Activated CD8-positive, alpha-beta memory T cell treated with anti-CD3 and anti-CD28 coated beads, Interleukin-2, amount 50 U/mL, for 24 hours (primary cell): ENCODE results near the gene DHRS7B.
"Not testable (repeated sequence)": the region's sequence is repeated elsewhere in the genome, so short reads cannot be mapped to it uniquely, and the experiment has no call there.

Source experiments
- DNase-seq: peaks from one replicate; pipeline ENCODE4 v3.0.0-alpha.2; 2020; ENCODE audit errors: extremely low read depth

Gene DHRS7B

GRCh38 chr17:21209511-21210175 lies 82.9 kb downstream of the DHRS7B start:
- DNase-seq, result no peak

DNA sequence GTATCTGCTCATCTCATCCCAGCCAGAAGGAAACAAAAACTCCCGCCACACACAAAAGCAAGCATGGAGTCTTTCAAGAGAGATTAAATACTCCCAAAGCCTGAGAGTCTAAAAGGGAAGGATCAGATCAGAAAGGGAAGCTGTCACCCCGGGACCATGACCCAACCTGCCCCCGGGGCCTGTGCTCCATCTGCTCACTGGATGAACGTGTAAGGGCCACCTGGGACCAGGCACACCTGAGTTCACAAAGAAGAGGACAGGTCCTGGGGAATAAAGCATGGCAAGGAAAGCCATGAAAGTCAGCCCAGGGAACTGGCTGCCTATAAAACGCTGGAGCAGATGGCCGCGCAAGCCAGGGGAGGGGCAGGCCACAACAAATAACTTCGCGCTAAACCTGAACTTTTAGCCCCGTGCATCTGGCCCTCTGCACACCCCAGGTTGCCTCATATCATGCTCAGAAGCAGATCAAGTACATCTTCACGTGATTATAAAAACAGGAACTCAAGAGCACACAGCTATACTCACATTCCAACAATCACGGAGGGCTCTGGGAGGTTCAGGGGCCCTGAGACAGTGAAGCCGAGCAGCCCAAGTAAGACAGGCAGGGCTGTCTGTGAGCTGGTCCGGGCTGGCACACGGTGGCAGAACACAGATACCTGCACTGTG lies 83.8 kb downstream of the DHRS7B start:
- no peak for DNase-seq

DNA sequence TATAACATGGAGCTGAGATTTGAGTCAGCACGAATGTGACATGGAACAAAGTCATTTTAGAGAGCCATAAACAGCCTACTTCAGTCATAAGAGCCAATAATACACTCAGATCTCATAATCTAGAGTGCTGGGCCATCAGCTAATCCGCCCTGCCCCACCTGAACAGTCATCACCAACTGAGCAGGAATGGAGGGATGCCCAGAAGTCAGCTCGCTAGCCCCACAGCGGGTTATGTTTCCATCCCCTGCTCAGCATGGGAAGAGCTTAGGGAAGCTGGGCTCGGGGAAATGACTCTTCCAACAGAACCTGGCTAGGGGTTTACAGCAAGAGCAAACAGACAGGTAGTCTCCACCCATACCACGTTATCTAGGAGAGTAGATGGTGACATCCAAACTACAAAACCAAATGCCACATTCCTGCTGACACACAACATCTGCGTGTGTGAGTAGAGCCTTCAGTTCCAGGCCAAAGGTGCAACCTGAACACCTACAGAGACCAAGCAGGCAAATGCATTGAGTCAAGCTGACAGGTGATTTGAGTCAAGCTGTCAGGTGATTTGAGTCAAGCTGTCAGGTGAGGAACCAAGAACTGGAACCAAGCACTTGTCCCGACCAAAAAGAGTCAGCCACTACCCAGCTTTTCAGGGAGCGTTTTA lies 85.2 kb downstream of the DHRS7B start:
- DNase-seq, result no peak

- no peak for DNase-seq
These were observed 86.3 kb downstream of the DHRS7B start for GRCh38 chr17:21212826-21213637.

GRCh38 chr17:21213638-21214014 lies 86.9 kb downstream of the DHRS7B start:
- DNase-seq, result no peak

GRCh38 chr17:21214015-21214776 lies 87.4 kb downstream of the DHRS7B start, which contains the start of gene TMEM11:
Gene TMEM11, minus strand, starts transcription at chr17:21214161. Its CDS starts 9 bp downstream, at chr17:21214152.
- peak; percentile 81 for DNase-seq

GRCh38 chr17:21214777-21215541 lies 88.2 kb downstream of the DHRS7B start:
- DNase-seq, result no peak

DNA sequence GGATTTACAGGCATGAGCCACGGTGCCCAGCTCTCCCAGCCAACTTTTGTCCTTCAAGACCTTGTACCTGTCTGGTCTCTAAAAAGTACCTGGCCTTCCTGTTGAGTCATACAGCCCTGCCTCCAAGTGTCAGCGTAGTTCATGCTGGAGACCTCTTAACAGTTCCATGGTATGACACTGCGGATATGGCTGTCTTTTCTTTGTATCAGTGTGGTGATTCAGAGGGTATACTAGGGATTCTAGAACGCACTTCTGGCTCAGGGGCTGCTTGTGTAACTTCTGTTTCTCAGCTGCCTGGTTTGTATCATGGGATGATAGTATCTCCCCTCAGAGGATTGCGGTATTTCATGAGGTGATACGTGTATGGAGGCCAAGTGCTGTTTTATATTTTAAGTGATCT lies 89.2 kb downstream of the DHRS7B start:
- no peak for DNase-seq

- DNase-seq, result no peak
These were observed 90.6 kb downstream of the DHRS7B start for GRCh38 chr17:21217346-21217745.

GRCh38 chr17:21218101-21218500 lies 91.3 kb downstream of the DHRS7B start:
- peak; percentile 12 for DNase-seq

DNA sequence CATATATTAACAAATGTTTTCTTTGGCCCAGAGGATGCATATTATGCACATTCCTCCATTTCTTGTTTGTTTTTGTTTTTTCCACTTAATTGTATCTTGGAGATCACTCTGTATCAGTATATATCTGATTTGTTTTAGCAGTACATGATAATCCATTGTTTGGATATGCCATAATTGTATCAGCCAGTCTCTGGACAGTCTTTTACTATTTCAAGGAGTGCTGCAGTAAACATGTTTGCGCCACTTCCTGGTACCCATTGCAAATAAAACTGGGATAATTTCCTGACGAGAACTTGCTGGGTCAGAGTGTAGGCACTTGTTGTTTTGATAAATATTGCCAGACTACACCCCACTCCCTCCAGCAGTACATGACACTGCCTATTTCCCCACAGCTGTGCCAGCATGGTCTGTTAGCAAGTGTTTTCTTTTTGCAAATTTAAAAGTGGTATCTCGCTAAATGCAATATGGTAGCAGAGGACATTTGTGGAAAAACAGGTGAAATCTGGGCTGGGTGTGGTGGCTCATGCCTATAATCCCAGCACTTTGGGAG lies 92.1 kb downstream of the DHRS7B start:
- no peak for DNase-seq

DNA sequence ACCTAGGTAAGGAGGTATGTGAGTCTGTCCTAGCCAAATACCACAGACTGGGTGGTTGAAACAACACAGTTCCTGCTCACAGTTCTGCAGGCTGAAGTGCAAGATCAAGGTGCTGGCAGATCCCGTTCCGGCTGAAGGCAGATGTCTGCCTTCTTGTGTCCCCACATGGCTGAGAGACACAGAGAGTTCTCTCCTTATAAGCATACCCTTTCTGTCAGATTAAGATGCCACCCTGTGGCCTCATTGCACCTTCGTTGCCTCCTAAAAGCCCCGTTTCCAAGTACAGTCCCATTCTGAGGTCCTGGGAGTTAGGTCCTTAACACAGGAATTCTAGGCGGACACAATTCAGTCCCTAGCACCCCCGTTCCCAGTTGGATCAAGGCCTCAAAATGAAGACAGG lies 96.3 kb downstream of the DHRS7B start:
- DNase-seq, result no peak

- DNase-seq, result not testable (repeated sequence)
These were observed 100.5 kb downstream of the DHRS7B start for GRCh38 chr17:21227277-21227676.

- DNase-seq, result no peak
These were observed 101.3 kb downstream of the DHRS7B start for GRCh38 chr17:21228111-21228510.

DNA sequence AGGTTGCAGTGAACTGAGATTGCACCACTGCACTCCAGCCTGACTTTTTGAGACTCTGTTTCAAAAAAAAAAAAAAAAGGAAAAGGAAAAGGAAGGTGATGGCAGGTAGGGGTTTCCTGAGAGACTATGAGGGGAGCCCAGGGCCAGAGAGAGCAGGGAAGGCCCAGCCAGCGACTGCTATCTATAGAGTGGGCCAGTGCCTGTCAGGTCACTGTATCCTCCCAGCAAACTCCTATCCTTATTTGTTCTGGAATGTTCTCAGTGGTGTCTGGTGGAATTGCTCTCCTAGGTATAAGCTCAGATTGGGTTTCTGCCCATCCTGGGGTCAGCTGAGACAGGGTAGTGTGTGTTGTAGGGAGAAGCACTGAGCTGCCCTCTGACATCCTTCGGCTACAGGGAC lies 102.1 kb downstream of the DHRS7B start:
- DNase-seq, result no peak

GRCh38 chr17:21231533-21231932 lies 104.8 kb downstream of the DHRS7B start:
- no peak for DNase-seq

- no peak for DNase-seq
These were observed 105.4 kb downstream of the DHRS7B start for GRCh38 chr17:21232033-21232749.

GRCh38 chr17:21233581-21234347 lies 107.0 kb downstream of the DHRS7B start:
- DNase-seq, result no peak

GRCh38 chr17:21235921-21236320 lies 109.2 kb downstream of the DHRS7B start:
- no peak for DNase-seq
